ENCODE data around the gene OPRM1. TPM values are rescaled to one million over a fixed set of nuclear protein-coding genes. Genes with fewer than 3 reads are reported as not detected.

OPRM1 gene
- total RNA-seq, 1 experiment from 2014 or later: not detected

DNA sequence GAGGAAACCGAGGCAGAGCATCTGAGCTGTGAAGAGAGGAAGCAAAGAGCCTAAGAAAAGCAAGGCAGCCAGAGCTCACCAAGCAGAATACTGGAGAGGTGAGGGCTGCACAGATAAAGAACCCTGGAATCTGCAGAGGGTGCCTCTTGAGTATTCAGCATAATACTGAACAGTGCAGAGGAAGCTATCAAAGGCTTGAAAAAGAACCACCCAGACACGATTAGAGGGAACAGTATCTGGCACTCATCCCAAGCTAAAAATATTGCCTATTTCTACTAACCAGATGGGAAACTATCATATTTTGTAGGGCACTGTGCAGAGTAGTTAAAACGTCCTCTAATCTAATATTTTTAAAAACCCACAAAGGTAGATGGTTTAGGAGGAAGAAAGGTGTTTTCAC lies 41.8 kb upstream of the OPRM1 start:
- CTCF ChIA-PET: no interaction called here
- Histone ChIP-seq H3K4me3 (ENCODE audit: low read depth in 2 of 2, low read length in 2 of 2) (no peak overlapping the region), H3K36me3 (ENCODE audit: control insufficient read depth, insufficient read depth, low read length) (no peaks in the 10 kb centered on the region), H3K9me3 (ENCODE audit: control insufficient read depth, insufficient read depth, low read depth, low read length) (no peaks in the 10 kb centered on the region), H3K27me3 (ENCODE audit: control insufficient read depth, insufficient read depth, low read length) (no peaks in the 10 kb centered on the region), H3K4me1 (ENCODE audit: control insufficient read depth, insufficient read depth, low read length) (no peaks in the 10 kb centered on the region), H3K27ac (ENCODE audit: low read length) (no peak overlapping the region)
- ATAC-seq (no peak), DNase-seq (ENCODE audit: low read depth, low spot score) (no peak)
- POLR2A ChIA-PET: no interaction called here
- in situ Hi-C loops (cut with HindIII; ENCODE audit: low pct_unique_long_range_greater_than_20kb, low sequenced_read_pairs) (no loop called here), intact Hi-C loops (cut with micrococcal nuclease; ENCODE audit: unreplicated experiment) (no loop called here)
- TF ChIP-seq TCF7L2 (IDR thresholded peaks at IDR 0.05; ENCODE audit: low read depth, low read length) (no peak), POLR2AphosphoS5 (IDR thresholded peaks at IDR 0.05; ENCODE audit: low read depth, low read length) (no peak), SIN3A (IDR thresholded peaks at IDR 0.05; ENCODE audit: borderline replicate concordance, insufficient read depth, low read depth, low read length) (no peak)
- TF ChIP-seq, protein P1, sequence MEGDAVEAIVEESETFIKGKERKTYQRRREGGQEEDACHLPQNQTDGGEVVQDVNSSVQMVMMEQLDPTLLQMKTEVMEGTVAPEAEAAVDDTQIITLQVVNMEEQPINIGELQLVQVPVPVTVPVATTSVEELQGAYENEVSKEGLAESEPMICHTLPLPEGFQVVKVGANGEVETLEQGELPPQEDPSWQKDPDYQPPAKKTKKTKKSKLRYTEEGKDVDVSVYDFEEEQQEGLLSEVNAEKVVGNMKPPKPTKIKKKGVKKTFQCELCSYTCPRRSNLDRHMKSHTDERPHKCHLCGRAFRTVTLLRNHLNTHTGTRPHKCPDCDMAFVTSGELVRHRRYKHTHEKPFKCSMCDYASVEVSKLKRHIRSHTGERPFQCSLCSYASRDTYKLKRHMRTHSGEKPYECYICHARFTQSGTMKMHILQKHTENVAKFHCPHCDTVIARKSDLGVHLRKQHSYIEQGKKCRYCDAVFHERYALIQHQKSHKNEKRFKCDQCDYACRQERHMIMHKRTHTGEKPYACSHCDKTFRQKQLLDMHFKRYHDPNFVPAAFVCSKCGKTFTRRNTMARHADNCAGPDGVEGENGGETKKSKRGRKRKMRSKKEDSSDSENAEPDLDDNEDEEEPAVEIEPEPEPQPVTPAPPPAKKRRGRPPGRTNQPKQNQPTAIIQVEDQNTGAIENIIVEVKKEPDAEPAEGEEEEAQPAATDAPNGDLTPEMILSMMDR (IDR thresholded peaks at IDR 0.05): no peak
- TF ChIP-seq, protein P2, sequence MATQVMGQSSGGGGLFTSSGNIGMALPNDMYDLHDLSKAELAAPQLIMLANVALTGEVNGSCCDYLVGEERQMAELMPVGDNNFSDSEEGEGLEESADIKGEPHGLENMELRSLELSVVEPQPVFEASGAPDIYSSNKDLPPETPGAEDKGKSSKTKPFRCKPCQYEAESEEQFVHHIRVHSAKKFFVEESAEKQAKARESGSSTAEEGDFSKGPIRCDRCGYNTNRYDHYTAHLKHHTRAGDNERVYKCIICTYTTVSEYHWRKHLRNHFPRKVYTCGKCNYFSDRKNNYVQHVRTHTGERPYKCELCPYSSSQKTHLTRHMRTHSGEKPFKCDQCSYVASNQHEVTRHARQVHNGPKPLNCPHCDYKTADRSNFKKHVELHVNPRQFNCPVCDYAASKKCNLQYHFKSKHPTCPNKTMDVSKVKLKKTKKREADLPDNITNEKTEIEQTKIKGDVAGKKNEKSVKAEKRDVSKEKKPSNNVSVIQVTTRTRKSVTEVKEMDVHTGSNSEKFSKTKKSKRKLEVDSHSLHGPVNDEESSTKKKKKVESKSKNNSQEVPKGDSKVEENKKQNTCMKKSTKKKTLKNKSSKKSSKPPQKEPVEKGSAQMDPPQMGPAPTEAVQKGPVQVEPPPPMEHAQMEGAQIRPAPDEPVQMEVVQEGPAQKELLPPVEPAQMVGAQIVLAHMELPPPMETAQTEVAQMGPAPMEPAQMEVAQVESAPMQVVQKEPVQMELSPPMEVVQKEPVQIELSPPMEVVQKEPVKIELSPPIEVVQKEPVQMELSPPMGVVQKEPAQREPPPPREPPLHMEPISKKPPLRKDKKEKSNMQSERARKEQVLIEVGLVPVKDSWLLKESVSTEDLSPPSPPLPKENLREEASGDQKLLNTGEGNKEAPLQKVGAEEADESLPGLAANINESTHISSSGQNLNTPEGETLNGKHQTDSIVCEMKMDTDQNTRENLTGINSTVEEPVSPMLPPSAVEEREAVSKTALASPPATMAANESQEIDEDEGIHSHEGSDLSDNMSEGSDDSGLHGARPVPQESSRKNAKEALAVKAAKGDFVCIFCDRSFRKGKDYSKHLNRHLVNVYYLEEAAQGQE (IDR thresholded peaks at IDR 0.05; ENCODE audit: insufficient read depth in 1 of 2, low read depth in 2 of 2, low read length in 1 of 2): no peak
- BruUV-seq (replicated peaks): no TSS peak

DNA sequence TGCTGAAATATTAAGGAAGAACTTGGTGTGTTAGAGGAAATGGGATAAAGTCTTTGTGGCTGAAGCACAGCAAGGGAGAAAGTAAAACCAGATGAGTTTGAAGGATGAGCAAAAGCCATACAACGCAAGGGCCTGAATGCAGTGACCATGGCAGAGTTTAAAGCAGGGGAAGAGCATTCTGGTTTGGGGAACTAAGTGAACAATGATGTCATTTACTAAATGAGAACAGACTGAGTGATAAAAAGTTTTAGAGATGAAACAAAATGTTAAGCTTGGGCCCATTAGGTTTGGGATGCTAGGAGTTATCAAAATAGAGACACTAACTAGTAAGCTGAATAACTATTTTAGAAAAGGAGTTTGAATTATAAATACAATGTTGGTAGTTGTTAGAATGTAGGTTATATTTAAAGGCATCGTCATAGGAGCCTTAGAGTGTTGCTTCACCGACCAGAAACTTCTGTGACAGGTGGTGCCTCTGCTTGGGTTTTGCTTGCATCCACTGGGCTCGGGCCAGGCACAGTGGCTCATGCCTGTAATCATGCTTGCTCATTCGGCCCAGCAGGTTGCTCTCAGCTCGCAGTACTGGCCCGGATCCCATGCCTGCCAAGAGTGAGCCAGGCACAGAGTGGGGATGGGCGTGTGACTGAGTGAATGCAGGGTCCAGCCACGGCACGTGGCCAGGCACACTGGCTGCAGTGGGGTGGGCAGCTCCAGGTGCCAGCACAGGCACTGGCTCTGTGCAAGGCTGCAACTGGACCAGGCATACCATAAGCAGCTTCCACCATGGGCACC lies 37.4 kb upstream of the OPRM1 start:
- in situ Hi-C loops (cut with HindIII; ENCODE audit: low pct_unique_long_range_greater_than_20kb, low sequenced_read_pairs) (no loop called here), intact Hi-C loops (cut with micrococcal nuclease; ENCODE audit: unreplicated experiment) (no loop called here)
- TF ChIP-seq POLR2AphosphoS5 (IDR thresholded peaks at IDR 0.05; ENCODE audit: low read depth, low read length): no peak
- TF ChIP-seq, protein P2 (IDR thresholded peaks at IDR 0.05; ENCODE audit: insufficient read depth in 1 of 2, low read depth in 2 of 2, low read length in 1 of 2): no peak
- TF ChIP-seq, protein P1 (IDR thresholded peaks at IDR 0.05): no peak
- no peak for TF ChIP-seq SIN3A (IDR thresholded peaks at IDR 0.05; ENCODE audit: borderline replicate concordance, insufficient read depth, low read depth, low read length)
- no peak for TF ChIP-seq TCF7L2 (IDR thresholded peaks at IDR 0.05; ENCODE audit: low read depth, low read length)
- H3K36me3 ChIP-seq (ENCODE audit: control insufficient read depth, insufficient read depth, low read length): no peaks in the 10 kb centered on the region
- no peaks in the 10 kb centered on the region for H3K9me3 ChIP-seq (ENCODE audit: control insufficient read depth, insufficient read depth, low read depth, low read length)
- H3K27ac ChIP-seq (ENCODE audit: low read length): no peak overlapping the region
- no peaks in the 10 kb centered on the region for H3K27me3 ChIP-seq (ENCODE audit: control insufficient read depth, insufficient read depth, low read length)
- DNase-seq (ENCODE audit: low read depth, low spot score) (no peak), ATAC-seq (no peak)
- ChIA-PET CTCF (no interaction called here), POLR2A (no interaction called here)
- H3K4me1 ChIP-seq (ENCODE audit: control insufficient read depth, insufficient read depth, low read length): no peaks in the 10 kb centered on the region
- H3K4me3 ChIP-seq (ENCODE audit: low read depth in 2 of 2, low read length in 2 of 2): no peak overlapping the region
- no TSS peak for BruUV-seq (replicated peaks)
